HG03039 (cell line): ENCODE results near the gene CRNKL1.

Experiments used
- ATAC-seq: cut with Tn5 transposase; IDR thresholded peaks from one replicate; pipeline ENCODE4 v1.9.1; 2021; ENCODE audit warnings: mild to moderate bottlenecking, moderate library complexity; ENCODE audit not compliant: unreplicated experiment

Gene CRNKL1

GRCh38 chr20:20052074-20052970, at the start of gene CRNKL1, which contains the start of gene CFAP61:
Gene CRNKL1 (minus strand): TSS chr20:20052466. CDS start chr20:20052342, 124 bp downstream.
Gene CFAP61 (plus strand): TSS chr20:20052532. CDS start chr20:20056654, 4,122 bp downstream.
- peak; percentile 95 for ATAC-seq

- no peak for ATAC-seq
Measured at GRCh38 chr20:20100881-20101280, 48.6 kb upstream of the CRNKL1 start.

- ATAC-seq, result no peak
Measured at GRCh38 chr20:20096421-20096820, 44.2 kb upstream of the CRNKL1 start.

GRCh38 chr20:20095114-20095872, 43.0 kb upstream of the CRNKL1 start:
- ATAC-seq, result no peak

- ATAC-seq, result no peak
Measured at GRCh38 chr20:20094410-20094809, 42.1 kb upstream of the CRNKL1 start.

- ATAC-seq, result no peak
Measured at GRCh38 chr20:20092827-20093226, 40.6 kb upstream of the CRNKL1 start.

- ATAC-seq, result no peak
Measured at GRCh38 chr20:20089939-20090338, 37.7 kb upstream of the CRNKL1 start.

GRCh38 chr20:20089018-20089417, 36.8 kb upstream of the CRNKL1 start:
- ATAC-seq, result no peak

- no peak for ATAC-seq
Measured at GRCh38 chr20:20085812-20086211, 33.5 kb upstream of the CRNKL1 start.

- ATAC-seq, result no peak
Measured at GRCh38 chr20:20085071-20085470, 32.8 kb upstream of the CRNKL1 start.

GRCh38 chr20:20084296-20084752, 32.1 kb upstream of the CRNKL1 start:
- ATAC-seq, result no peak

- ATAC-seq, result no peak
Measured at GRCh38 chr20:20083807-20084206, 31.5 kb upstream of the CRNKL1 start.

- no peak for ATAC-seq
Measured at GRCh38 chr20:20079102-20079784, 27.0 kb upstream of the CRNKL1 start.

- no peak for ATAC-seq
Measured at GRCh38 chr20:20078041-20078440, 25.8 kb upstream of the CRNKL1 start.

- no peak for ATAC-seq
Measured at GRCh38 chr20:20076297-20077065, 24.2 kb upstream of the CRNKL1 start.

- ATAC-seq, result no peak
Measured at GRCh38 chr20:20075032-20075431, 22.8 kb upstream of the CRNKL1 start.

GRCh38 chr20:20073801-20074371, 21.6 kb upstream of the CRNKL1 start:
- no peak for ATAC-seq

- ATAC-seq, result no peak
Measured at GRCh38 chr20:20070871-20071726, 18.8 kb upstream of the CRNKL1 start.

- ATAC-seq, result no peak
Measured at GRCh38 chr20:20065361-20065760, 13.1 kb upstream of the CRNKL1 start.
